Muscle of back (tissue), 11 donors: ENCODE results near the gene TSGA10. TPM values are rescaled to one million over a fixed set of nuclear protein-coding genes. Genes with fewer than 3 reads are reported as not detected.
"Not testable (repeated sequence)": the region's sequence is repeated elsewhere in the genome, so short reads cannot be mapped to it uniquely, and the experiment has no call there.

Experiments used
- DNase-seq, 3 donors: peaks; one replicate each; pipeline versions ENCODE4 v3.0.0 to v3.0.0-alpha.2; 2013
- polyA plus RNA-seq, 10 donors: library from polyadenylated mRNA; unstranded; fragments of 120-200 nt; gene quantifications; one replicate each; pipeline ENCODE4 v1.2.1, GENCODE V29; 2013; ENCODE audit not compliant: insufficient read length in 10 of 10

Gene TSGA10
- polyA plus RNA-seq, 10 donors = 1.3 to 3.9 (median 2.4) TPM

DNA sequence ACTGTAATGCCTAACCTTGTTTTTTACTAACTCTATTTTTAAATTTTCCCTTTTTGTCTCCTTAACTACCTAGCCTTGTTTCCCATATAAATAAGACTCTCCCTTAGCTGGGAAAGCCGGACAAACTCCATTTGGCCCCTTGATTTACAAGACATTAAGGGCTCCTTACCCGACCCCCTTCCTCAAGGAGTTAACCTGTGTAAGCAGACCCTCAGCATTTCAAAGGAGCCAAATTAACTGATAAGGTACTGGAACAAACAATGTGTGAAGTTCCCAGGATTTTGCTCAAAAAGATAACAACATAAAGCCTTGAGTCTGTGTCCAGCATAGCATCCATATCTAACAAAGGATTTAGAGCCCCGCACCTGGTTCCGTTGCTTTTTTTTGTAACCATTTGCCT, 72.9 kb downstream of the TSGA10 start:
- DNase-seq = no peak

DNA sequence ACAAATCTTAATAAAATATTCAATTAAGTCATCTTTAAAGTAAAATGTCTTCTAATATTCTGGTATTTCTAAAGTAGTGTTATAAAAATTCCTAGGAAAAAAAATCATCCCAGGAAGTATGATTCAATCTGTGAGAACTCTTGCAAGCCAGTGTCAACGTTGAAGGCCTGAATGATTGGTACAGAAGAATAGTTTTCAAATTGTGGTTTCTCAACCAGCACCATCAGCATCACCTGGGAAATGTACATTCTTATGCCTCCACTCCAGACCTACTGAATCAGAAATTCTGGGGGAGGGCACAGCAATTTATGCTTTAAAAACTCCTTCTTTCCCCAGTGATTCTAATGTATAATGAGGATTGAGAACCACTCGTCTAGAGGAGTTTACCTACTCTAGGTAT, 75.5 kb downstream of the TSGA10 start:
- no peak for DNase-seq

DNA sequence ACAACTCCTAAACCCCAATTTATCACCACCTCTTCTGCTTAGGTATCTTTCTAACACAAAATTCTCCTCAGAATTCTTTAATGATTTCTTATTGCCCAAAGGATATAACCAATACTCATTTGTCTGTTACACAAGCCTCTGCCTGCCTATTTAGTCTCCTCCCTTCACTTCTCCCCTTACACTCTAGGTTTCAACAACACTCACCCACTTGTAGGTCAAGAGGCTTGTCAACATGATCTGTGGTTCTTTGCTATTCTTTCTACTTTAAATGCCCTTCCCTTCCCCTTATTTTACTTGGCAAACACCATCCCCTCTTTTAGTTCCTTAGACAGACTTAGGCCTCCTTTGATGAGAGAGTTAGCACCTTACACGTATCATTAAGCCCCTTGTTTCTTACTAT, 82.2 kb downstream of the TSGA10 start:
- no peak for DNase-seq

DNA sequence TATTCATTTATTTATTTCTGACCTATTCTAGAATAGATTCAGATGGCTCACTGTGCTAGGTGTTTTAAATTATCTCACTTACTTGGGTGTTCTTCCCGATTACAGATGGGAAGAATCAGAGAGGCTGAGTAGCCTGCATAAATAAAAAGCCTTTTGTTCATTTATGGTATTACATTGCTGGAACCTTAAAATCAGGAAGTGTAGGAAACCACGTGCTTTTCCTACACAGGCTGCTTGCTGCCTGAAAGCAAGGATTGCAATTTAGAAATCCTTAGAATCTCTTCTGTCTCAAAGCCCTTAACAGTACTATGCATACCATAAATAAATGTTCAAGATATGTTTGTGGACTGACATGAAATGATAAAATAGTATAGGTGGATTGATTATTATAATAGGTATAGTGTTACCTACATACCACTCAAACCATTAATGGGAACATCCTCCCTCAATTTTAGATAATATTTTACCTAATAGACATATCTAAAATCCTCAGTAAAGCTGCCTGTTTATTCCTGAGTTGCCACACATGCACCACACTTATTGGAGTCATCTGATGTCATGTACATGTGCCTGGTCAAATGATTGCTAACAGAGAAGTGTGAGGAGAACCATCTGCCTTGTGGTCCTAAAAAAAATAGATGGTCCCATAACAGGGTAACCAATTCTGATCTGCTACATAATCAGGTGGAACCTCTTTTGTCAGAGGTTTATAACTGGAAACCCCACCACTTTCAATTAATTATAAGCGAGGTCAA, 86.7 kb downstream of the TSGA10 start:
- no peak for DNase-seq

DNA sequence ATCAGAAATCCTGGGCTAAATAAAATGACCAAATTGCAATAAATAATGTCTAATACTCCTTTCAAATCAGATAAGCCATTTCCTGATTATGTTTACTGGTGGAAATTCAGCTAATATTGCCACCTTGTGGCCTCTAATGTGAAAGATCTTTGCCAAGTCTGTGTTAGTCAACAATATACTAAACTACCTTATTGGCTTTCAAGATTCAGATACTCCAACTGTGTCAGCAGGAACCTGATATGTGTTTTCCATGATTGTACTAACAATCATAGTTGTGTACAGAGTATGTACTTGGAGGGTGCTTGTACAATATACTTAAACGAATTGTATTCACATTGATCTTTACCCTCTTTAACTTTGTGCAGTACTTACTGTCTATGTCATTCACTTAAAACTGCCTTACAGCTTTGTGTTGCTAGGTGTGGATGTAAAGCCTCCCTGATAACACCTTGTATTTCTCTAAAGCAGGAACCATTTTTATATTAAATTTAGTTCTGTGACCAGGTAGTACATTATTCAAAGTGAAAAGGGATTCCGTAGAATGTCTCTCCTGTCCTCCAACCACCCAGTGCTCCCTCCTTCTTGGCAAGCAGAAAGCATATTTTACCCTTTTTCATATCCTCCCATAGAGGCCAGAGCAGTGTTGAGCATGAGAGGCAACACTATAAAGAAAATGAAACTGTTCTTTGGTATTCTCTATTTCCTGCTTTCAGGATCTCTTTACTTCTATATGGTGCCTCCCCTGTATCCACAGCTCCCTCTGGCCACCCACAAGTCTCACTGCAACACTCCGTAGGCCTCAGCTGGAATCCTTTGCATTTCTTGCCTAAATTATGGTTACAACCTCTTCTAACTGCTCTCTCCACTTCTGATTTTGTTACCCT, 88.4 kb downstream of the TSGA10 start:
- DNase-seq = peak in 2 of 3 donors; percentile 13 to 49

DNA sequence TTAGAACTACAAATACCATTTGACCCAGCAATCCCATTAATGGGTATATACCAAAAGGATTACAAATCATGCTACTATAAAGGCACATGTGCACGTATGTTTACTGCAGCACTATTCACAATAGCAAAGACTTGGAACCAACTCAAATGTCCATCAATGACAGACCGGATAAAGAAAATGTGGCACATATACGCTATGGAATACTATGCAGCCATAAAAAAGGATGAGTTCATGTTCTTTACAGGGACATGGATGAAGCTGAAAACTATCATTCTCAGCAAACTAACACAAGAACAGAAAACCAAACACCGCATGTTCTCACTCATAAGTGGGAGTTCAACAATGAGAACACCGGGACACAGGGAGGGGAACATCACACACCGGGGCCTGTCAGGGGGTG, 105.6 kb downstream of the TSGA10 start:
- not testable (repeated sequence) for DNase-seq

DNA sequence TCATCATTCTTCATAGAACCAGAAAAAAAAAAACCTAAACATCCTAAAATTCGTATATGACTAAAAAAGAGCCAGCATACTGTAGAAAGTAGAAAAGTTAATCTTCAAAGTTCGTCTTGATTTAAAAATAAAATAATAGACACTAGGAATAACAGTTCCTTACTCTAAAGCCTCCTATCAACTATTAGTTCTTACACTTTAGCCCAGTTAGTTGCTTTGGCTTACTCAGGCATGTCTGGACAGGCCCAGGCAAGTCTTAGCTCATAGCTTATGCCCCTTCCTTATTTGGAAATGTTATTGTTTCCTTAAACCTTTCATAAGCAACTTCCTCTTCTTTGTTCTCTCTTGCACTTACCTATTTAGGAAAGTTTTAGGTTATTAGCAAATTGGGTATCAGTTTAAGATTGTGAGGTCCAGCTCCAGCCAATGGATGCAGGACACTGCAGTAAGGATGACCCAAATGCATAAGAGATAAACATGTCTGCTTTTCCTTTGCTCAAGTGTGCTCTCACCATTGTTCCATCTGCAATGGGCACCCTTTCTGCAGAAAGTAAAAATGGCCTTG, 113.9 kb downstream of the TSGA10 start:
- not testable (repeated sequence) for DNase-seq

DNA sequence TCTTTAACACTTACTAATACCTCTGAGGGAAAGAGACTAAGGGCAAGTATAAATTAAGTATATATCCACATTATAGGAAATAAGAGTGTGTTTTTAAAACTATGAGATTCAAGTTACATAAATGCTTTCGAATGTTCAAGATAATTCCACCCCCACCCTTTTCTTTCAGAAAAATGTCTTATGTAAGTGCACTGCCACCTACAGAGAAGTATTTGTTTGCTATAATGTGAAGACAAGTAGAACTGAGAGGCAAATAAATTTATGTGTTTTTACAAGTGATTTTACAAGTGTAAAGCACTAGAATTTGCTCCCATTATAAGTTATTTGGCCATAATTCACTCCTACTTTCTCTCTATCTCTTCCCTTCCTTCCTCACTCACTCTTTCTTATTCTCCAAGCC, 118.8 kb downstream of the TSGA10 start:
- no peak for DNase-seq

DNA sequence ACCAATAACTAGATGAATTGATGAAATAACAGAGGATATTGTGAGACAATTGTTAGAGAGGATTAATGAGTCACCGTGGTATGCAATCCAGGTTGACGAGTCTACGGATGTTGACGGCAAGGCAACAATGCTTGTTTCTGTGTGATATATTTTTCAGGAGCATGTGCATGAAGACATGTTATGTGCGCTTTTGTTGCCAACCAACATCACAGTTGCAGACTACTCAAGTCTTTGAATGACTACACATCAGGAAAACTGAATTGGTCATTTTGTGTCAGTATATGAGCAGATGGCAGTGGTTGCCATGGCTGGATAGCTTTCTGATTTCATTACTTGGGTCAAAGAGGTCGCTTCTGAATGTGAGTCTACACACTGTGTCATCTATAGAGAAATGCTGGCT, 122.0 kb downstream of the TSGA10 start:
- no peak for DNase-seq

DNA sequence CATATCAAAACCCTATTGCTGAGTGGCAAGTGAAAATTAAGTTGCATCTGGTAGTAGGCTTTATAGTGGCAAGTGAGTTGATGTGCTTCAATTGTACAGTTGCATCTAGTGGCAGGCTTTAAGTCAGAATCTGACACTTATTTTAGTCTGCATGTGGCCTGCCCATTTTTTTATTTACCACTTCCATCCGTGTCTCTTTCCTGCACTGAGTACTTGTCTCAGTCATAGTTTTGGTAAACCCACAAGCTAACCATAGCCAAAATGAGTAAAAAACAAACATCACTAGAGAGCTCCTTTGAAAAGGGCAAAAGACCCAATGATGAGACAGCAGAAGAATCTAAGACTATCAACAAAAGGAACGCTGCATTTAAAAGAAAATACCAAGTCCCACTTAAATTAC, 122.7 kb downstream of the TSGA10 start:
- DNase-seq = no peak

DNA sequence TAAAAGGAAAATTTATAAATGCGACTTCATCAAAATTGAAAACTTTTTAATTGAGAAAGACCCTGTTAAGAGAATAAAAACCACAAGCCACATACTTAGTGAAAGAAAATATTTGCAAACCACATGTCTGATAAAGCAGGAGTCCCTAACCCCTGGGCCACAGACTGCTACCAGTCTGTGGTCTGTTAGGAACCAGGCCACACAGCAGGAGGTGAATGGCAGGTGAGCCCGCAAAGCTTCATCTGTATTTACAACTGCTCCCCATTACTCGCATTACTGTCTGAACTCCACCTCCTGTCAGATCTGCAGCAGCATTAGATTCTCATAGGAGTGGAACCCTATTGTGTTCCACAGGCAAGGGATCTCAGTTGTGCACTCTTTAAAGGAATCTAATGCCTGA, 123.3 kb downstream of the TSGA10 start:
- DNase-seq = no peak

DNA sequence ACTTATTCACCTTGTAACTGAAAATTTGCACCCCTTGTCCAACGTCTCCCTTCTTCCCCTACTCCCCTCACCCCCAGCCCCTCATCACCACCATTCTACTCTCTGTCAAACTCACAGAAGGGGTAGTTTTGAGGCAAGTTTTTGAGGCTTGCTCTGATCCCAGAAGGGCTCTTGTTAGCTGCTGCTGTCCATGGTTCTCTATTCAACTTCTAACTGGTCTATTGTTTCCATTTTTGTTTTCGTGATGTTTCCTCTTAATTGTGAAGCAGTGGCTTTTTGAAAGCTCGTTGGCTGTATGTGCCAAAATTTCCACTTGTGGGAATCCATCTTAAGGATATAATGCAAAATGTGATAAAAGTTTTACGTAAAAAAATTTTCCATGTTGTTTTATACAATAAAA, 126.2 kb downstream of the TSGA10 start:
- no peak for DNase-seq

DNA sequence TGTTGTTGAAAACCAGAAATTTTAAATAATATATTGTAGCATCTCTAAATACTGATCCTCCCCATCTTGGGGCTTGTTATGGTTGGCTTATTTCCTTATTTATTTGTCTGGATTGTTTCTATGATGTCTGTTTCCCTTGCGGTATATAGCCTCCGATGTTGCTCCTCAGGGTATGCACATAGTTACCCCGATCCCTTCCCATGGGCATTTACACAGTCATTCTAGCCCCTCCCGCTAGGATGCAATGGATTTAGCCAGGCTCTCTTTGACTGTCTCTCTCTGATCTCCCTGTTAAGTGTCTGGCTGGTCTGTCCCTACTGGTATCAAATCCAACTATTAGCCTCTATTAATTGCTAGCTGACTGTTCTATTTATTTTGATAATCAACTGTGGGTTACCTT, 126.9 kb downstream of the TSGA10 start:
- DNase-seq = no peak

DNA sequence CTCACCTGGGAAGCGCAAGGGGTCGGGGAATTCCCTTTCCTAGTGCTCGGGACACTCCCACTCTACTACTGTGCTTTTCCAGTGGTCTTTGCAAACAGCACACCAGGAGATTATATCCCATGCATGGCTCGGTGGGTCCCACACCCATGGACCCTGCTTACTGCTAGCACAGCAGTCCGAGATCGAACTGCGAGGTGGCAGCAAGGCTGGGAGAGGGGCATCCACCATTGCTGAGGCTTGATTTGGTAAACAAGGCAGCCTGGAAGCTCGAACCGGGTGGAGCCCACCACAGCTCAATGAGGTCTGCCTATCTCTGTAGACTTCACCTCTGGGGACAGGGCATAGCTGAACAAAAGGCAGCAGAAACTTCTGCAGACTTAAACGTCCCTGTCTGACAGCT, 154.0 kb downstream of the TSGA10 start:
- DNase-seq = no peak

DNA sequence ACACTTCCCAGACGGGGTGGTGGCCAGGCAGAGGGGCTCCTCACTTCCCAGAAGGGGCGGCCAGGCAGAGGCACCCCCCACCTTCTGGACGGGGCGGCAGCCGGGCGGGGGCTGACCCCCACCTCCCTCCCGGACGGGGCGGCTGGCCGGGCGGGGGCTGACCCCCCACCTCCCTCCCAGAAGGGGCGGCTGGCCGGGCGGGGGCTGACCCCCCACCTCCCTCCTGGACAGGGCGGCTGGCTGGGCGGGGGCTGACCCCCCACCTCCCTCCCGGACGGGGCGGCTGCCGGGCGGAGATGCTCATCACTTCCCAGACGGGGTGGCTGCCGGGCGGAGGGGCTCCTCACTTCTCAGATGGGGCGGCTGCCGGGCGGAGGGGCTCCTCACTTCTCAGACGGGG, 166.0 kb downstream of the TSGA10 start:
- not testable (repeated sequence) for DNase-seq

DNA sequence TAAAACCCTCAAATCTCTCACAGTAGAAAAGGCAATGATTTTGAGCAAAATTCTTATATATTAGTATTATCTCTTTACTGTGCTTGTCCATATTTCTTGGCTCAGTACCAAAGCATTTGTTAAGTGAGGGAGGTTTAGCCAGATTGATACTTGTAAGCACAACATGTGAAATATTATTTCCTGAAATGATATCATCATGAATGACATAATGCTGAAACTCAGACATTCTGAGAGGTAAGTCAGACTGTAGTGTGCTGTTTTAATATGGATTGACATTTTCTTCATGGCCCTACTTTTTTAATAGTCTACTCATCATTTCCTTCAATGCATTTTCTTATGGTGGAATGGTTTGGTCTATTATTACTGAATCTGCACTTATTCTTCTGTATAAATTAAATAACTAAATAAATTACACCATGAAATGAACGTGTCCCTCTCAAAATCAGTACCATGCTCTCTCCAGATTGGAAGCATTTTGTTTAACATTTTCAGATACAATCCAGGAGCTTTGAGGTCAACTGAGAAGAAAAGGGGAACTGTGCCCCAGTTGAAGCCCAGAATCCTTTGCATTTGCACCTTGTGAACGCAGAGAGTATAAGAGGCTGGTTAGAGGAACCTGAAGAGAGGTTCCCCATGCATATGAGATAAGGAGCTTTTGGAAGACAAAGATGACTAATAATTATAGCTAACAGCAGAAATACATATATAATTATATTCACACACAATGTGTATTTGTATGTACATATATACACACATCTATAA, 168.7 kb downstream of the TSGA10 start:
- no peak for DNase-seq

DNA sequence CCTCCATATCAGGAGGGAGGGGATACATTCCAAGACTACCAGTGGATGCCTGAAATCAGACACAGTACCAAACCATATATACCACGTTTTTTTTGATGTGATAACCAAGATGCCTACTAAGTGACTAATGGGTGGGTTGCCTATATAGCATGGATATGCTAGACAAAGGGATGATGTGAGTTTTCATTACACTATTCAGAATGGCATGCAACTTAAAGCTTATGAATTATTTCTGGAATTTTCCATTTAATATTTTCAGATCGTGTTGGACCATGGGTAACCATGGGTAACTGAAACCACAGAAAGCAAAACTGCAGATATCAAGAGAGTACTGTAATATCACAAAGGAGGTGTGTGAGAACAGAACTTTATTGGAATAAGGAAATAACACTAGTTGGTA, 179.1 kb downstream of the TSGA10 start:
- no peak for DNase-seq

DNA sequence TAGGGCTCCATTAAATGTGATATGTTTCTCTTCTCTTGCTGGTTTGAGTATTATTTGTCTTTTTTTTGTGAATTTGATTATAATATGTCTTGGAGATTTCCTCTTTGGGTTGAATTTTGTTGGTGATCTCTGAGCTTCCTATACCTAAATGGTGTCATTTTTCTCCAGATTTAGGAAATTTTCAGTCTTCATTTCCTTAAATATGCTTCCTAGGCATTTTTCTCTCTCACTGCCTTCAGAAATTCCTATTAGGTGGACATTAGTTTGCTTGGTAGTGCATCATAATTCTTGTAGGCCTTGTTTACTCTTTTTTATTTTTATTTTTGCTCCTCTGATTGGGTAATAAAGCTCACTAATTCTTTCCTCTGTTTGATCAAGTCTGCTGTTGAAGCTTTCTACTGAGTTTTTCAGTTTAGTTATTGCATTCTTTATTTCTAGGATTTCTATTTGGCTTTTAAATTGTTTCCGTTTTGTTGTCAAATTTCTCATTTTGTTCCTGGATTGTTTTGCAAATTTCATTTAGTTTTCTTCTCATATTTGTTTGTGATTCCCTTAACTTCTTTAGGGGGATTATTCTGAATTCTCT, 182.1 kb downstream of the TSGA10 start:
- DNase-seq = no peak

DNA sequence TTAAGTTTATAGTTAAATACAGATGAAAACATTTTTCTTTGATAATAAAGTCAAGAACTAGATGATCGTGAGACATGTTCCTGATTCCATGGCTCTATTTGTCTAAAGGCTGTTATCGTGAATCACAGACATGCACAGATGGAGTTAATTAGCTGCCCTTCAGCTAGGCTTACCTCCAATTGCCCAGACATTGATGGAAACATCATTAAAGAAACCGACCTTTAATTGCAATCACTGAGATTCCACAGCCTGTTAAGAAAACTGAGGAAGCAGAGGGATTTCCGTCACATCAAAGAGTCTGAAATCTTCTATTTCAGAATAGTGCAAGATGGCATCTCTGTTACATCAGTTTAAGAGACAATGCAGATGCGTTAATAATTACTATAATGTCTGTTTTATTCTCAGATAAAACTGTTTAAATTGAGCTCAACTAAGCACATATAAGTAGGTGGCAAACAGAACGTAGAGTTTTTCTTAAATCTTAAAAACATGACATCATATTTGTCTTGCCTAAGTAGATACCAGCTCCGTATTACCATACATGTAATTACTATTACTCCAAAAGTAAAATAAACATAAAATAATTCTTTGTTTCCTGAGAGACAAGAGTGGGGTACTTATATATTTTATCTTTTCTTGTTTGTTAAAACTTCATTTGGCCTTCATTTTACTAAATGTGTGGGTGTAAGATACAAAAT, 194.8 kb downstream of the TSGA10 start:
- DNase-seq = no peak

DNA sequence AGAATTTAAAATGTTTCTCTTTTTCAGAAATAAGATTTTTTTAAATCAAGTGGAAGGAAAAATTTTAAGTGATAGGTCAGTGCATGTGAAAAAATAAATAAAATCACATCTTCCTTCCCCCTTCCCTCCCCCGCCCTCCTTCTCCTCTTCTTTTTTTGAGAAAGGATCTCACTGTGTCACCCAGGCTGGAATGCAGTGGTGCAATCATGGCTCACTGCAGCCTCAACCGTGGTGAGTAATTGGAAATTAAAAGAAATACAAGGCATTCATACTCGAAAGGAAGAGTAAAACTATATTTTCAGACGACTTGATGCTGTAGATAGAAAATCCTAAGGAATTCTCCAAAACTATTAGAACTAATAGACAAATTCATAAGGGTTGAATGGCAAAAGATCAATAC, 201.8 kb downstream of the TSGA10 start:
- no peak for DNase-seq
